OCI-LY3 (cell line): ENCODE results near the gene TIAM2.

Experiments used
- H2AFZ ChIP-seq: fragments of 200-600, 300-600 bp; shearing (Covaris generic); 2 replicates; pipeline ENCODE4 v1.6.0; 2014; ENCODE audit warnings: antibody characterized with exemption, low read depth, low read length
- H3K27ac ChIP-seq: fragments of 200-600, 300-600 bp; sonication (generic); 2 replicates; pipeline ENCODE4 v1.5.1; 2014; ENCODE audit warnings: mild to moderate bottlenecking, low read length, moderate library complexity, mixed read lengths
- H3K27me3 ChIP-seq: fragments of 200-600, 300-600 bp; sonication (generic); 2 replicates; pipeline ENCODE4 v1.6.1; 2014; ENCODE audit warnings: low read depth, low read length, mixed read lengths
- H3K36me3 ChIP-seq: fragments of 200-600, 300-600 bp; sonication (generic); replicated peaks from 2 replicates; pipeline ENCODE3; 2014; ENCODE audit warnings: low read depth, low read length, mixed read lengths
- H3K4me1 ChIP-seq: fragments of 300-600, 200-600 bp; sonication (generic); 2 replicates; pipeline ENCODE4 v1.6.1; 2014; ENCODE audit warnings: low read length, mixed read lengths
- H3K4me2 ChIP-seq: fragments of 200-600, 300-600 bp; sonication (generic); 2 replicates; pipeline ENCODE4 v1.6.1; 2014; ENCODE audit warnings: low read length, mixed read lengths
- H3K4me3 ChIP-seq: fragments of 300-600, 200-600 bp; sonication (generic); 2 replicates; pipeline ENCODE4 v1.5.1; 2014; ENCODE audit warnings: antibody characterized with exemption, mild to moderate bottlenecking, low read length, moderate library complexity
- H3K79me2 ChIP-seq: fragments of 300-600, 200-600 bp; shearing (Covaris generic); 2 replicates; pipeline ENCODE4 v1.6.1; 2014; ENCODE audit warnings: mild to moderate bottlenecking, low read length, mixed read lengths
- H3K9ac ChIP-seq: fragments of 300-600, 200-600 bp; shearing (Covaris generic); 2 replicates; pipeline ENCODE4 v1.6.0; 2014; ENCODE audit warnings: mild to moderate bottlenecking, low read length, moderate library complexity
- H3K9me3 ChIP-seq: fragments of 200-600, 300-600 bp; shearing (Covaris generic); 2 replicates; pipeline ENCODE4 v1.6.1; 2014; ENCODE audit warnings: low read length, mixed read lengths; ENCODE audit not compliant: insufficient read depth
- H4K20me1 ChIP-seq: fragments of 200-600, 300-600 bp; sonication (generic); 2 replicates; pipeline ENCODE4 v1.6.1; 2016; ENCODE audit warnings: low read length, mixed read lengths; ENCODE audit not compliant: insufficient read depth
- EZH2phosphoT487 ChIP-seq: fragments of 200-600 bp; shearing (Covaris generic); IDR thresholded peaks from 2 replicates; pipeline ENCODE4 v1.6.1; 2018; ENCODE audit warnings: antibody characterized with exemption, mixed run types, low read depth
- TF ChIP-seq, protein P1 (sequence below): fragments of 200-600, 300-600 bp; sonication (generic); IDR thresholded peaks from 2 replicates; pipeline ENCODE4 v1.5.1; 2014; ENCODE audit warnings: antibody characterized with exemption, low read length, low read depth

The TIAM2 gene

DNA sequence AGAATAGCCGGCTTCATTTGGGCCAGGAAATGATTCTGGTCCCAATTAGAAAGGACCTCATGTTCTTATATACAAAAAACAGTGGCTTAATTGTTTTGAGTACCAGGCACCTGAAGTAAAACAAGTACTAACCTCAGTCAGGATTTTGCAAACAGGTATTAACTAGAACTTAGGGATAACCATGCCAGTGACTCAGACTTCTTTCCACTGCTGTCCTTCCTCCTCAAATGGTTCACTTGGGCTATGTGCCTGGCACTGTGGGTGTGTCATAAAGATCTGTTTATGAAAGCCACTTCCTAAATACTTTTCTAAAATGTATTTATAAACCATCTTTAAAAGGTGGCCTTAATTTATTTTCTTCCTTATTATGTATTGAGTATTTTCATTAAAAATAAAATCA is 279.4 kb downstream of the TIAM2 start:
- Histone ChIP-seq H3K4me1 (no peaks in the 10 kb centered on the region), H4K20me1 (no peaks in the 10 kb centered on the region), H3K27ac (no peak overlapping the region), H2AFZ (no peak overlapping the region), H3K79me2 (no peaks in the 10 kb centered on the region), H3K4me3 (no peak overlapping the region), H3K9me3 (no peaks in the 10 kb centered on the region), H3K9ac (no peak overlapping the region), H3K4me2 (no peak overlapping the region), H3K27me3 (no peaks in the 10 kb centered on the region), H3K36me3 (no peaks in the 10 kb centered on the region)
- TF ChIP-seq EZH2phosphoT487, result no peak
- TF ChIP-seq, protein P1, sequence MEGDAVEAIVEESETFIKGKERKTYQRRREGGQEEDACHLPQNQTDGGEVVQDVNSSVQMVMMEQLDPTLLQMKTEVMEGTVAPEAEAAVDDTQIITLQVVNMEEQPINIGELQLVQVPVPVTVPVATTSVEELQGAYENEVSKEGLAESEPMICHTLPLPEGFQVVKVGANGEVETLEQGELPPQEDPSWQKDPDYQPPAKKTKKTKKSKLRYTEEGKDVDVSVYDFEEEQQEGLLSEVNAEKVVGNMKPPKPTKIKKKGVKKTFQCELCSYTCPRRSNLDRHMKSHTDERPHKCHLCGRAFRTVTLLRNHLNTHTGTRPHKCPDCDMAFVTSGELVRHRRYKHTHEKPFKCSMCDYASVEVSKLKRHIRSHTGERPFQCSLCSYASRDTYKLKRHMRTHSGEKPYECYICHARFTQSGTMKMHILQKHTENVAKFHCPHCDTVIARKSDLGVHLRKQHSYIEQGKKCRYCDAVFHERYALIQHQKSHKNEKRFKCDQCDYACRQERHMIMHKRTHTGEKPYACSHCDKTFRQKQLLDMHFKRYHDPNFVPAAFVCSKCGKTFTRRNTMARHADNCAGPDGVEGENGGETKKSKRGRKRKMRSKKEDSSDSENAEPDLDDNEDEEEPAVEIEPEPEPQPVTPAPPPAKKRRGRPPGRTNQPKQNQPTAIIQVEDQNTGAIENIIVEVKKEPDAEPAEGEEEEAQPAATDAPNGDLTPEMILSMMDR, result no peak

DNA sequence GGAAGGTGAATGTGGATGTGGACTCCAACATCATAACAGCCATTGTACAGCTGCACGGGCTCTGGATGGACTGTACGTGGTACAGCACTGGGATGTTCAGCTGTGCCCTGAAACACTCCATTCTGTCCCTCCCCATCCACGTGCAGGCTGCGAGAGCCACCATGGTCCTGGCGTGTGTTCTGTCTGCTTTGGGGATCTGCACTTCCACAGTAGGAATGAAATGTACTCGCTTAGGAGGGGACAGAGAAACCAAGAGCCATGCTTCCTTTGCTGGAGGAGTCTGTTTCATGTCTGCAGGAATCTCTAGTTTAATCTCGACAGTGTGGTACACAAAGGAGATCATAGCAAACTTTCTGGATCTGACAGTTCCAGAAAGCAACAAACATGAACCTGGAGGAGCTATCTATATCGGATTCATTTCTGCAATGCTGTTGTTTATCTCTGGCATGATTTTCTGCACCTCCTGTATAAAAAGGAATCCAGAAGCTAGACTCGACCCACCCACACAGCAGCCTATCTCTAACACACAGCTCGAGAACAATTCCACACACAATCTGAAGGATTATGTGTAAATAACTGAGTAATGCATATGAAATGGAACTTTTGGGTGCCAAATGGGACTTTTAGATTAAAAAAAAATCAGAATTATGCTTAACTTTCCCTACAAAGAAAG is 280.8 kb downstream of the TIAM2 start:
- no peaks in the 10 kb centered on the region for H3K4me1 ChIP-seq
- no peaks in the 10 kb centered on the region for H3K9me3 ChIP-seq
- no peak overlapping the region for H2AFZ ChIP-seq
- H3K9ac ChIP-seq, result no peak overlapping the region
- H3K36me3 ChIP-seq, result no peaks in the 10 kb centered on the region
- H4K20me1 ChIP-seq, result no peaks in the 10 kb centered on the region
- H3K27ac ChIP-seq, result no peak overlapping the region
- H3K27me3 ChIP-seq, result no peaks in the 10 kb centered on the region
- no peak overlapping the region for H3K4me2 ChIP-seq
- no peak for TF ChIP-seq EZH2phosphoT487
- TF ChIP-seq, protein P1, result no peak
- no peak overlapping the region for H3K4me3 ChIP-seq
- H3K79me2 ChIP-seq, result no peaks in the 10 kb centered on the region

DNA sequence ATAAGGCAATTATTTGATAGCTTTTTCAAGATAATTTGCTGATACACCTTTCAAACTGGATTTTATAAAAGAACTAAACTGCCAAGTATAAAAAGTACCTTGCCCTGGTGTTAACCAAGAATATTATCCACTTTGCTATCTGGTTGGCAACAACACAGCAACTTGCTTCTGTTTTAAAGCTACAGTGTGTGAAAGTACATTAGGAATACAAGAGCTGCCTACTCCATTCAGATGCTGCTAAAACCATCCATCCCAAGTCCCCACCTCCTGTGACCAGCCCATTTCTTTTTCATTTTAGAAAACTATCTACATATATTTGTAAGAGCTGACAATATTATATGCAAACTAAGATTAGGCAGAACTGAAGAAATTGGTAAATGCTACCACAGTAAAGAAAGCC is 281.5 kb downstream of the TIAM2 start:
- no peaks in the 10 kb centered on the region for H3K4me1 ChIP-seq
- no peaks in the 10 kb centered on the region for H3K9me3 ChIP-seq
- no peaks in the 10 kb centered on the region for H3K27me3 ChIP-seq
- H3K4me2 ChIP-seq, result no peak overlapping the region
- H2AFZ ChIP-seq, result no peak overlapping the region
- no peak for TF ChIP-seq EZH2phosphoT487
- TF ChIP-seq, protein P1, result no peak
- H4K20me1 ChIP-seq, result no peaks in the 10 kb centered on the region
- no peak overlapping the region for H3K9ac ChIP-seq
- H3K27ac ChIP-seq, result no peak overlapping the region
- H3K36me3 ChIP-seq, result no peaks in the 10 kb centered on the region
- H3K4me3 ChIP-seq, result no peak overlapping the region
- H3K79me2 ChIP-seq, result no peaks in the 10 kb centered on the region

DNA sequence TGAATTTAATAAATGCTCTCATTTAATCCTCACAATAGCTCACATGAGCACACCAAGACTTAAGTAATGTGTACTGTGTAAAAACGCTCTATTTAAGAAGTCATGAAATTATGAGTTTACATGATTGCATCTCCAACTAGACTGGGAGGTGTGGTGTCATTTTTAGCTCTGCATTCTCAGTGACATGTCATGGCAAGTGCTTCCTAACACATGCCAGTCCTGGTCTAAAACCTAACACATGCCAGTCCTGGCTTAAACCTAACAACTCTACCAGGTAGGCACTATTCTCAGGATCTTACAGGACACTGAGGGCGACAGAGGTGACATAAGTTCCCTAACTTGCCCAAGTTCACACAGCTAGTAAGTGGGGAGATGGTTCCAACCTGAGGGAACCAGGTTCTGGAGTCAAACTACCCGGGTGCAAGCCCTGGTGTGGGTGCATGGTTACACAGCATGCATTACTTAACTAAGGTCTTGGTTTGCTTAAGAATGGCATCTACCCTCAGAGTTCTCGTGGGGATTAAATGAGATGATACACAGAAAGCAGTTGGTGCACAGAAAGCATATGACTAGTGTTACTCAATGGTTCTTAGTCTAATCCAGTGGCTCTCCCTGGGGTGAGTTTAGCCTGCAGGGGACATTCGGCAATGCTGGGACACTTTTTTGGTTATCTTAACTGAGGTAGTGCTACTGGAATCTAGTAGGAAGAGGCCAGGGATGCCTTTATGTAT is 283.4 kb downstream of the TIAM2 start:
- Histone ChIP-seq H3K36me3 (no peaks in the 10 kb centered on the region), H3K9ac (no peak overlapping the region)

More for the DNA sequence above, 283.4 kb downstream of the TIAM2 start:
- H3K27me3 ChIP-seq, result no peaks in the 10 kb centered on the region
- no peak for TF ChIP-seq EZH2phosphoT487
- TF ChIP-seq, protein P1, result no peak
- H4K20me1 ChIP-seq, result no peaks in the 10 kb centered on the region
- no peak overlapping the region for H3K4me3 ChIP-seq
- H3K27ac ChIP-seq, result no peak overlapping the region
- no peaks in the 10 kb centered on the region for H3K4me1 ChIP-seq
- no peak overlapping the region for H2AFZ ChIP-seq
- H3K9me3 ChIP-seq, result no peaks in the 10 kb centered on the region
- H3K4me2 ChIP-seq, result no peak overlapping the region
- no peaks in the 10 kb centered on the region for H3K79me2 ChIP-seq
